ENCODE measurements around the gene FARSA. TPM values are rescaled to one million over a fixed set of nuclear protein-coding genes. Genes with fewer than 3 reads are reported as not detected.

The FARSA gene
- total RNA-seq, 6 experiments from 2014 or later = 22.9 to 46.2 (median 29.0) TPM

DNA sequence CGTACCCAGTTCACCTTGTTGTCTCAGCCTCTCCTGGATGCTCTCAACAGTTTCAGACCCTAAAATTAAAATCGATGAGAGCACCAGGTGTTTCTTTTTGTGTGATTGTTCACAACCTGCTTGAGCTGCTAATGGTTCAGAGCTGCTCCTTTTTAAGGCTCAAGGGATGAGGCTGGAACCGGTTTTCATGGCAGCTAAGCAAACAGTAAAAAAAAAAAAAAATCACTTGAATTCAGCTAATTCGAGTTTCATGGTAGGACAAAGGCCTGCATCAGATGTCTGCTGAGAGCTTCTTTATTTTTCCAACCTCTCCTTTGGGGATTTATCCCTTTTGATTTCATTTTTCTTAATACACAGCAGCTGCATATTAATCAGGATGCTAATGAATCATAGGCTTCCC lies 20.9 kb downstream of the FARSA start:
- Histone ChIP-seq H3K4me3 (no peak overlapping the region), H3K36me3 (no peaks in the 10 kb centered on the region), H3K9me3 (no peaks in the 10 kb centered on the region), H3K4me1 (peaks cover 0 to 15% (median 0%) of the 10 kb centered on the region in 4 donors), H3K27me3 (no peaks in the 10 kb centered on the region), H3K27ac (no peak overlapping the region)
- intact Hi-C loops (cut with DNase I) = no loop called here
- ATAC-seq = no peak
- 46% methylated on average over 4 of the region's 4 CpGs for WGBS (ENCODE audit: insufficient coverage, low coverage, low lambda C conversion rate, missing lambda C conversion rate)
- no peak for DNase-seq
- TF ChIP-seq, protein P1, sequence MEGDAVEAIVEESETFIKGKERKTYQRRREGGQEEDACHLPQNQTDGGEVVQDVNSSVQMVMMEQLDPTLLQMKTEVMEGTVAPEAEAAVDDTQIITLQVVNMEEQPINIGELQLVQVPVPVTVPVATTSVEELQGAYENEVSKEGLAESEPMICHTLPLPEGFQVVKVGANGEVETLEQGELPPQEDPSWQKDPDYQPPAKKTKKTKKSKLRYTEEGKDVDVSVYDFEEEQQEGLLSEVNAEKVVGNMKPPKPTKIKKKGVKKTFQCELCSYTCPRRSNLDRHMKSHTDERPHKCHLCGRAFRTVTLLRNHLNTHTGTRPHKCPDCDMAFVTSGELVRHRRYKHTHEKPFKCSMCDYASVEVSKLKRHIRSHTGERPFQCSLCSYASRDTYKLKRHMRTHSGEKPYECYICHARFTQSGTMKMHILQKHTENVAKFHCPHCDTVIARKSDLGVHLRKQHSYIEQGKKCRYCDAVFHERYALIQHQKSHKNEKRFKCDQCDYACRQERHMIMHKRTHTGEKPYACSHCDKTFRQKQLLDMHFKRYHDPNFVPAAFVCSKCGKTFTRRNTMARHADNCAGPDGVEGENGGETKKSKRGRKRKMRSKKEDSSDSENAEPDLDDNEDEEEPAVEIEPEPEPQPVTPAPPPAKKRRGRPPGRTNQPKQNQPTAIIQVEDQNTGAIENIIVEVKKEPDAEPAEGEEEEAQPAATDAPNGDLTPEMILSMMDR (IDR thresholded peaks at IDR 0.05) = no peak
- TF ChIP-seq POLR2A (IDR thresholded peaks at IDR 0.05) = no peak

DNA sequence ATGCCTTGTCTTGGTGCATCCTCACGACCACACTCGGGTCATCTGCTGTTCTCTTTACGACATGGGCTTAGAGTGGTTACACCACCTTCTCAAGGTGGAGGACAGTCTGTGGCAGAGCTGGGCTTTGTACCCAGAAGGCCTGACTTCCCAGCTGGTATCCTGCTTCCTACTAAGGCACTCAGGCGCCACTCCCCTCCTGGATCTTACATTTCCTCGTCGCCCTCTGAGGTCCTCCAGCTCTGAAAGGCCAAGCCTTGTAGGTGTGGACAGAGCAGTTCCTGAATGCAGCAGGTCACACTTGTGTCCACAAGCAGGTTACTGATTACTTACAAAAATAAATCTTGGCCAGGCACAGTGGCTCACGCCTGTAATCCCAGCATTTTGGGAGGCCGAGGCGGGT lies 26.3 kb downstream of the FARSA start:
- no peaks in the 10 kb centered on the region for H3K9me3 ChIP-seq
- no peaks in the 10 kb centered on the region for H3K27me3 ChIP-seq
- no peak for DNase-seq
- H3K4me1 ChIP-seq = no peaks in the 10 kb centered on the region
- WGBS (ENCODE audit: insufficient coverage, low coverage, low lambda C conversion rate, missing lambda C conversion rate) = 79% methylated on average over 6 of the region's 9 CpGs
- intact Hi-C loops (cut with DNase I) = no loop called here
- no peak overlapping the region for H3K27ac ChIP-seq
- ATAC-seq = peak in 1 of 4 donors; percentile 20
- H3K36me3 ChIP-seq = no peaks in the 10 kb centered on the region
- H3K4me3 ChIP-seq = no peak overlapping the region
- no peak for TF ChIP-seq POLR2A (IDR thresholded peaks at IDR 0.05)
- TF ChIP-seq, protein P1 (IDR thresholded peaks at IDR 0.05) = no peak

DNA sequence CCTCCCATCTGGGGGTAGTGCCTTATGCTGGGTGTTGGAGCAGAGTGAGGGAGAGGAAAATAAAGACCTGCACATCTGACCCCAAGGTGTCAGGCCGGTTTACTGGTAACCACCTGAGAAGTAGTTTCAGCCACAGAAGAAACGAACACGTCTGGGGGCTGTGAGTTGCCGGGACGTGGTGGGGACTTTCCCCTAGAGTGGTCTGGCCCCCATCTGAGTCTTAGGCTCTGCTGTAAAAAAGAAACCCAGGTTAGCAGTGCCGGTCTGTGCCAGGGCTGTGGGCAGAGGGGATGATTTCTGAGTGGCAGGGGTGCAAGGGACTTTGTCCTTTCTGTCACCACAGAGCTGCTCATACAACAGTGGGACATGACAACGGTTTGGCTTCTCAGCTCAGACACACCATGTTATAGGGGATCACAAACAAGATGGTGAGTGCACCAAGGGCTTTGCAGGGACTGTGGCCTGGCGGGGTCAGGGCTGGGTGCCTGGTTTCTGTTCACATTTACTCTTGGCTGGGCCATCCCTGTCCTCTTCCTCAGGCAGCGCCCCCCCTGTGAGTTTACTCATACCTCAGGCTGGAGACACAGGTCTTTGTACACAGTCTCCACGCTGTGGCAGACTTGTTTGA lies 33.5 kb downstream of the FARSA start:
- Histone ChIP-seq H3K9me3 (no peaks in the 10 kb centered on the region), H3K36me3 (peaks cover 0 to 34% (median 10%) of the 10 kb centered on the region in 4 donors), H3K27ac (no peak overlapping the region), H3K4me3 (no peak overlapping the region), H3K4me1 (no peaks in the 10 kb centered on the region), H3K27me3 (no peaks in the 10 kb centered on the region)
- WGBS (ENCODE audit: insufficient coverage, low coverage, low lambda C conversion rate, missing lambda C conversion rate) = 91% methylated on average over 8 of the region's 10 CpGs
- no peak for ATAC-seq
- TF ChIP-seq, protein P1 (IDR thresholded peaks at IDR 0.05) = no peak
- TF ChIP-seq POLR2A (IDR thresholded peaks at IDR 0.05) = no peak
- no peak for DNase-seq
- intact Hi-C loops (cut with DNase I) = no loop called here

DNA sequence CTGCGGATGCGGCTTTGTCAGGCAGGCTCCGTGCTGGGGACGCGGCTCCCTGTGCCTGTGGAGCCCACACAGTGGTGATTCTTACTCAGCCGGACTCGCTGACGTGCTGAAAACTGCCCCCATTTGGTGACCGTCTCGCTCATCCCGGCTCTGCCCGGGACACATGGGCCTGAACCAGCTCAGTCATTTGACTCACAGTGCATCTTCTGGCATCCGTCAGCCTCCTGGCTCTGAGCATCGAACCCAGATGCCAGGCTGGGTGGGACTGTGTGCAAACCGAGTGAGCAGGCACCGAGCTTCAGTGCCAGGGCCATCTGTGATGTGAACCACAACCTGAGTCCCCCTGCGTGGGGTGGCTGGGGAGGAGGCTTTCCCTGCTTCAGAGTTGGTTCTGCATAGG lies 37.1 kb downstream of the FARSA start:
- TF ChIP-seq, protein P1 (IDR thresholded peaks at IDR 0.05) = no peak
- TF ChIP-seq POLR2A (IDR thresholded peaks at IDR 0.05) = no peak
- intact Hi-C loops (cut with DNase I) = no loop called here
- H3K36me3 ChIP-seq = peaks cover 0 to 53% (median 10%) of the 10 kb centered on the region in 4 donors
- DNase-seq (no peak), ATAC-seq (no peak)
- peaks cover 0 to 12% (median 5%) of the 10 kb centered on the region in 4 donors for H3K4me1 ChIP-seq
- no peaks in the 10 kb centered on the region for H3K9me3 ChIP-seq
- no peak overlapping the region for H3K4me3 ChIP-seq
- 100% methylated on average over 2 of the region's 17 CpGs for WGBS (ENCODE audit: insufficient coverage, low coverage, low lambda C conversion rate, missing lambda C conversion rate)
- H3K27ac ChIP-seq = no peak overlapping the region
- no peaks in the 10 kb centered on the region for H3K27me3 ChIP-seq
